Stimulated activated CD4-positive, alpha-beta T cell treated with anti-CD3 and anti-CD28 coated beads, TNF-alpha, amount 100 ng/mL, for 24 hours (primary cell): ENCODE measurements around the gene ZMYM4.
A peak's percentile ranks its signal among the peaks of the same experiment; 100 is the strongest.
"Not testable (repeated sequence)": the region's sequence is repeated elsewhere in the genome, so short reads cannot be mapped to it uniquely, and the experiment has no call there.

ENCODE experiments used
- DNase-seq, 3 experiments: peaks; one replicate each; pipeline ENCODE4 v3.0.0-alpha.2; 2020; ENCODE audit warnings: low read depth in 3 of 3

The ZMYM4 gene

GRCh38 chr1:35268282-35269200 is at the start of gene ZMYM4:
Gene ZMYM4 (plus strand): TSS chr1:35268709. CDS start chr1:35269047, 338 bp downstream.
- DNase-seq: peak; percentile 78 to 89 (median 86)

- DNase-seq: no peak
These were observed 47.5 kb upstream of the ZMYM4 start for GRCh38 chr1:35220976-35221375.

- no peak for DNase-seq
These were observed 46.0 kb upstream of the ZMYM4 start for GRCh38 chr1:35222322-35223083.

GRCh38 chr1:35223084-35223630 is 45.4 kb upstream of the ZMYM4 start:
- no peak for DNase-seq

GRCh38 chr1:35226546-35226945 is 42.0 kb upstream of the ZMYM4 start:
- DNase-seq: no peak

- DNase-seq: no peak
These were observed 38.7 kb upstream of the ZMYM4 start for GRCh38 chr1:35229587-35230360.

- no peak for DNase-seq
These were observed 37.2 kb upstream of the ZMYM4 start for GRCh38 chr1:35231287-35231686.

- DNase-seq: not testable (repeated sequence)
These were observed 31.7 kb upstream of the ZMYM4 start for GRCh38 chr1:35236772-35237171.

GRCh38 chr1:35243691-35244090 is 24.8 kb upstream of the ZMYM4 start:
- DNase-seq: no peak

- DNase-seq: no peak
These were observed 21.3 kb upstream of the ZMYM4 start for GRCh38 chr1:35247256-35247655.

GRCh38 chr1:35253941-35254340 is 14.6 kb upstream of the ZMYM4 start:
- DNase-seq: no peak

- DNase-seq: no peak
These were observed 13.2 kb upstream of the ZMYM4 start for GRCh38 chr1:35255276-35255675.

GRCh38 chr1:35259561-35259960 is 8.9 kb upstream of the ZMYM4 start:
- DNase-seq: no peak

- no peak for DNase-seq
These were observed 6.9 kb upstream of the ZMYM4 start for GRCh38 chr1:35261412-35262120.

GRCh38 chr1:35264035-35264434 is 4.5 kb upstream of the ZMYM4 start:
- no peak for DNase-seq

- no peak for DNase-seq
These were observed 3.6 kb upstream of the ZMYM4 start for GRCh38 chr1:35264871-35265270.

- no peak for DNase-seq
These were observed 2.2 kb upstream of the ZMYM4 start for GRCh38 chr1:35266306-35266705.

GRCh38 chr1:35269201-35269988 is 886 bp downstream of the ZMYM4 start:
- DNase-seq: no peak

- DNase-seq: no peak
These were observed 1.4 kb downstream of the ZMYM4 start for GRCh38 chr1:35269989-35270289.

GRCh38 chr1:35270836-35271235 is 2.3 kb downstream of the ZMYM4 start:
- DNase-seq: no peak
